GM03348 (cell line): ENCODE data around the gene CCDC51.
A peak's percentile ranks its signal among the peaks of the same experiment; 100 is the strongest.

ENCODE experiments used
- DNase-seq: peaks from one replicate; pipeline ENCODE4 v3.0.0; 2012; ENCODE audit warnings: low spot score

CCDC51 gene

GRCh38 chr3:48433472-48434118, 6.3 kb downstream of the CCDC51 start:
- DNase-seq = peak; percentile 86

GRCh38 chr3:48432411-48433371, 7.2 kb downstream of the CCDC51 start:
- no peak for DNase-seq

- DNase-seq = no peak
Observed at GRCh38 chr3:48431224-48432029, 8.5 kb downstream of the CCDC51 start.

GRCh38 chr3:48430708-48431101, 9.2 kb downstream of the CCDC51 start:
- DNase-seq = no peak

- DNase-seq = peak; percentile 53
Observed at GRCh38 chr3:48429960-48430707, 9.8 kb downstream of the CCDC51 start, which contains the start of gene PLXNB1. Gene PLXNB1 (minus strand): TSS chr3:48430086. CDS start chr3:48424611, 5,475 bp downstream.

GRCh38 chr3:48429317-48429959, 10.5 kb downstream of the CCDC51 start:
- peak; percentile 89 for DNase-seq

GRCh38 chr3:48428572-48429316, 11.2 kb downstream of the CCDC51 start:
- peak; percentile 60 for DNase-seq

- DNase-seq = no peak
Observed at GRCh38 chr3:48428088-48428571, 11.8 kb downstream of the CCDC51 start.

GRCh38 chr3:48427630-48427962, 12.3 kb downstream of the CCDC51 start:
- DNase-seq = no peak

- DNase-seq = no peak
Observed at GRCh38 chr3:48426944-48427629, 12.8 kb downstream of the CCDC51 start.

GRCh38 chr3:48426401-48426909, 13.5 kb downstream of the CCDC51 start:
- DNase-seq = no peak

GRCh38 chr3:48425281-48425812, 14.6 kb downstream of the CCDC51 start:
- DNase-seq = no peak

- DNase-seq = no peak
Observed at GRCh38 chr3:48423883-48424695, 15.8 kb downstream of the CCDC51 start.

- DNase-seq = no peak
Observed at GRCh38 chr3:48423241-48423882, 16.6 kb downstream of the CCDC51 start.

- DNase-seq = no peak
Observed at GRCh38 chr3:48422681-48423080, 17.2 kb downstream of the CCDC51 start.

- no peak for DNase-seq
Observed at GRCh38 chr3:48422272-48422671, 17.6 kb downstream of the CCDC51 start.

GRCh38 chr3:48420561-48420960, 19.4 kb downstream of the CCDC51 start:
- DNase-seq = no peak

- DNase-seq = no peak
Observed at GRCh38 chr3:48419597-48419996, 20.3 kb downstream of the CCDC51 start.
